Measurements from ENCODE around the gene DHDDS.

The DHDDS gene

GRCh38 chr1:26470878-26471497 is 38.9 kb downstream of the DHDDS start:
- peak overlapping the region; percentile 81 for H3K4me3 ChIP-seq (ENCODE audit: low read depth, low read length)
- no peak for TF ChIP-seq CTCF (conservative IDR thresholded peaks at IDR 0.05; ENCODE audit: low read depth, low read length)

GRCh38 chr1:26471498-26472319 is 39.6 kb downstream of the DHDDS start:
- peak; percentile 81 for DNase-seq (ENCODE audit: low read depth)

More at GRCh38 chr1:26470878-26471497, 38.9 kb downstream of the DHDDS start:
- DNase-seq (ENCODE audit: low read depth), result no peak

GRCh38 chr1:26472320-26472900 is 40.3 kb downstream of the DHDDS start, which contains the start of gene HMGN2:
Gene HMGN2, plus strand, starts transcription at chr1:26472440. Its CDS starts 173 bp downstream, at chr1:26472613.
- peak; percentile 90 for DNase-seq (ENCODE audit: low read depth)
- TF ChIP-seq CTCF (conservative IDR thresholded peaks at IDR 0.05; ENCODE audit: low read depth, low read length), result no peak
- H3K4me3 ChIP-seq (ENCODE audit: low read depth, low read length), result peak within 1 kb of the TSS; percentile 81

More at GRCh38 chr1:26471498-26472319, 39.6 kb downstream of the DHDDS start:
- no peak for TF ChIP-seq CTCF (conservative IDR thresholded peaks at IDR 0.05; ENCODE audit: low read depth, low read length)
- H3K4me3 ChIP-seq (ENCODE audit: low read depth, low read length), result peak overlapping the region; percentile 81

- peak; percentile 96 for DNase-seq (ENCODE audit: low read depth)
- peak overlapping the region; percentile 81 for H3K4me3 ChIP-seq (ENCODE audit: low read depth, low read length)
- TF ChIP-seq CTCF (conservative IDR thresholded peaks at IDR 0.05; ENCODE audit: low read depth, low read length), result no peak
Observed at GRCh38 chr1:26472901-26473845, 41.1 kb downstream of the DHDDS start.

- DNase-seq (ENCODE audit: low read depth), result no peak
- no peak overlapping the region for H3K4me3 ChIP-seq (ENCODE audit: low read depth, low read length)
- TF ChIP-seq CTCF (conservative IDR thresholded peaks at IDR 0.05; ENCODE audit: low read depth, low read length), result no peak
Observed at GRCh38 chr1:26474818-26475217, 42.7 kb downstream of the DHDDS start.

- no peak for DNase-seq (ENCODE audit: low read depth)
- no peak overlapping the region for H3K4me3 ChIP-seq (ENCODE audit: low read depth, low read length)
- no peak for TF ChIP-seq CTCF (conservative IDR thresholded peaks at IDR 0.05; ENCODE audit: low read depth, low read length)
Observed at GRCh38 chr1:26475989-26476388, 43.9 kb downstream of the DHDDS start.
